Fibroblast of lung (primary cell): ENCODE measurements around the gene UBE2E2. TPM values are rescaled to one million over a fixed set of nuclear protein-coding genes. Genes with fewer than 3 reads are reported as not detected.
A peak's percentile ranks its signal among the peaks of the same experiment; 100 is the strongest.

Experiments
- DNase-seq, 2 donors: peaks; one replicate each; pipeline versions ENCODE4 v3.0.0 to v3.0.0-alpha.2; 2010; ENCODE audit warnings: low read depth in 2 of 2
- H2AFZ ChIP-seq: 2 replicates; pipeline ENCODE4 v1.5.1; 2012; ENCODE audit warnings: low read length, control low read depth, inconsistent platforms
- H3K27ac ChIP-seq: 2 replicates; pipeline ENCODE4 v1.5.1; 2011; ENCODE audit warnings: low read length, control low read depth; ENCODE audit not compliant: insufficient read depth
- H3K27me3 ChIP-seq: 2 replicates; pipeline ENCODE4 v1.5.1; 2011; ENCODE audit warnings: mild to moderate bottlenecking, low read length; ENCODE audit not compliant: control insufficient read depth, insufficient read depth
- H3K36me3 ChIP-seq: 2 replicates; pipeline ENCODE4 v1.5.1; 2011; ENCODE audit warnings: low read length; ENCODE audit not compliant: control insufficient read depth, insufficient read depth
- H3K4me1 ChIP-seq: 2 replicates; pipeline ENCODE4 v1.5.1; 2011; ENCODE audit warnings: low read length; ENCODE audit not compliant: control insufficient read depth, insufficient read depth; ENCODE audit errors: extremely low read depth
- H3K4me2 ChIP-seq: 2 replicates; pipeline ENCODE4 v1.5.1; 2011; ENCODE audit warnings: low read length, control low read depth; ENCODE audit not compliant: insufficient read depth; ENCODE audit errors: extremely low read depth
- H3K4me3 ChIP-seq, 4 experiments: fragments of 200-600 bp in 1 of 4; sonication (generic) in 1 of 4; replicated peaks in 1 of 4; 2 replicates each; pipeline ENCODE4 v1.5.1; 2011 to 2016; ENCODE audit warnings: low read length in 4 of 4, low read depth in 3 of 4, mild to moderate bottlenecking in 3 of 4, control low read depth in 2 of 4, inconsistent platforms in 1 of 4, mixed read lengths in 1 of 4; ENCODE audit not compliant: insufficient read depth in 1 of 4; ENCODE audit errors: control extremely low read depth in 1 of 4
- H3K79me2 ChIP-seq: 2 replicates; pipeline ENCODE4 v1.5.1; 2012; ENCODE audit warnings: mild to moderate bottlenecking, low read length, inconsistent platforms; ENCODE audit not compliant: control insufficient read depth, insufficient read depth
- H3K9ac ChIP-seq: 2 replicates; pipeline ENCODE4 v1.5.1; 2011; ENCODE audit warnings: mild to moderate bottlenecking, low read length, control low read depth; ENCODE audit not compliant: insufficient read depth
- H3K9me3 ChIP-seq: 2 replicates; pipeline ENCODE4 v1.5.1; 2012; ENCODE audit warnings: low read depth, low read length; ENCODE audit not compliant: control insufficient read depth, insufficient read depth
- H4K20me1 ChIP-seq: 2 replicates; pipeline ENCODE4 v1.5.1; 2011; ENCODE audit warnings: low read length; ENCODE audit not compliant: control insufficient read depth, insufficient read depth; ENCODE audit errors: extremely low read depth
- CTCF ChIP-seq, 2 donors: IDR thresholded peaks in 1 of 2; conservative IDR thresholded peaks in 1 of 2; 1 replicate in 1 of 2; 2 replicates in 1 of 2; pipeline ENCODE4 v1.5.1; 2011 to 2012; ENCODE audit warnings: low read length in 2 of 2, control low read depth in 1 of 2, inconsistent platforms in 1 of 2, low read depth in 1 of 2, mild to moderate bottlenecking in 1 of 2
- EZH2 ChIP-seq: IDR thresholded peaks from 2 replicates; pipeline ENCODE4 v1.5.1; 2012; ENCODE audit warnings: low read length, control low read depth, mild to moderate bottlenecking; ENCODE audit errors: missing control alignments
- polyA plus RNA-seq, 2 donors: library from polyadenylated mRNA; depleted of rRNA in 1 of 2; stranded (reverse) in 1 of 2; unstranded in 1 of 2; fragments of >200 nt; gene quantifications; 2 replicates each; pipeline ENCODE4 v1.2.1, GENCODE V29; 2011 to 2012; ENCODE audit warnings: missing spikeins in 1 of 2
- total RNA-seq: library from RNA; depleted of rRNA; stranded (reverse); fragments of >200 nt; gene quantifications from 2 replicates; pipeline ENCODE4 v1.2.1, GENCODE V29; 2014

Gene UBE2E2
- total and polyA plus RNA-seq, 2 donors (not counting 1 experiment from before 2014, with no cell fraction given), result 79.8 to 127 TPM

- peaks cover 14% of the 10 kb centered on the region for H3K79me2 ChIP-seq
- H3K9ac ChIP-seq, result no peak overlapping the region
- TF ChIP-seq CTCF (conservative IDR thresholded peaks at IDR 0.05 in 1 of 2, IDR thresholded peaks at IDR 0.05 in 1 of 2; ENCODE audit: low read depth in 1 of 2, low read length in 2 of 2) (no peak), EZH2 (no peak)
- H3K4me3 ChIP-seq, result no peak overlapping the region
- no peaks in the 10 kb centered on the region for H3K9me3 ChIP-seq
- no peak for DNase-seq
- no peaks in the 10 kb centered on the region for H3K27me3 ChIP-seq
- H3K4me2 ChIP-seq, result no peak overlapping the region
- no peaks in the 10 kb centered on the region for H3K36me3 ChIP-seq
- no peak overlapping the region for H3K27ac ChIP-seq
- H2AFZ ChIP-seq, result no peak overlapping the region
- H4K20me1 ChIP-seq, result no peaks in the 10 kb centered on the region
- H3K4me1 ChIP-seq, result peaks cover 5% of the 10 kb centered on the region
Observed at GRCh38 chr3:23277688-23278087, 74.6 kb downstream of the UBE2E2 start.

- Histone ChIP-seq H3K27me3 (no peaks in the 10 kb centered on the region), H3K9me3 (no peaks in the 10 kb centered on the region), H3K4me3 (no peak overlapping the region), H3K27ac (no peak overlapping the region), H3K36me3 (no peaks in the 10 kb centered on the region), H3K4me2 (no peak overlapping the region), H3K9ac (no peak overlapping the region), H4K20me1 (peaks cover under 1% of the 10 kb centered on the region), H3K4me1 (no peaks in the 10 kb centered on the region), H3K79me2 (peaks cover 5% of the 10 kb centered on the region), H2AFZ (no peak overlapping the region)
- no peak for TF ChIP-seq EZH2
- no peak for DNase-seq
Observed at GRCh38 chr3:23283625-23284024, 80.5 kb downstream of the UBE2E2 start.

- peak in 1 of 2 donors; percentile 40 for DNase-seq
- no peaks in the 10 kb centered on the region for H3K27me3 ChIP-seq
- H4K20me1 ChIP-seq, result peaks cover 7% of the 10 kb centered on the region
Observed at GRCh38 chr3:23288286-23288685, 85.2 kb downstream of the UBE2E2 start.

More at GRCh38 chr3:23288286-23288685, 85.2 kb downstream of the UBE2E2 start:
- H3K79me2 ChIP-seq, result peaks cover 7% of the 10 kb centered on the region
- H3K36me3 ChIP-seq, result no peaks in the 10 kb centered on the region
- no peak overlapping the region for H3K4me3 ChIP-seq
- no peak overlapping the region for H3K27ac ChIP-seq
- TF ChIP-seq CTCF (conservative IDR thresholded peaks at IDR 0.05 in 1 of 2, IDR thresholded peaks at IDR 0.05 in 1 of 2; ENCODE audit: low read depth in 1 of 2, low read length in 2 of 2) (no peak), EZH2 (no peak)
- H2AFZ ChIP-seq, result no peak overlapping the region
- no peaks in the 10 kb centered on the region for H3K4me1 ChIP-seq
- no peaks in the 10 kb centered on the region for H3K9me3 ChIP-seq
- H3K4me2 ChIP-seq, result no peak overlapping the region
- no peak overlapping the region for H3K9ac ChIP-seq
